MM.1S (cell line): ENCODE data around the gene GP5.

Experiments
- DNase-seq: peaks from one replicate; pipeline ENCODE4 v3.0.0-alpha.2; 2015
- H2AFZ ChIP-seq: fragments of 300-600 bp; sonication (generic); 2 replicates; pipeline ENCODE4 v1.6.0; 2016; ENCODE audit warnings: antibody characterized with exemption, low read length
- H3F3A ChIP-seq: fragments of 300-600 bp; sonication (generic); 2 replicates; pipeline ENCODE4 v1.6.1; 2016; ENCODE audit warnings: mild to moderate bottlenecking, antibody characterized with exemption, low read length, moderate library complexity, mixed read lengths; ENCODE audit not compliant: insufficient read depth
- H3K27ac ChIP-seq: fragments of 300-600 bp; sonication (generic); 2 replicates; pipeline ENCODE4 v1.5.1; 2016; ENCODE audit warnings: mild to moderate bottlenecking, low read length
- H3K27me3 ChIP-seq: fragments of 300-600 bp; sonication (generic); replicated peaks from 2 replicates; pipeline ENCODE4 v1.6.0; 2016; ENCODE audit warnings: low read length; ENCODE audit not compliant: insufficient read depth
- H3K36me3 ChIP-seq: fragments of 300-600 bp; sonication (generic); replicated peaks from 2 replicates; pipeline ENCODE4 v1.6.1; 2016; ENCODE audit warnings: mild to moderate bottlenecking, low read length, mixed read lengths; ENCODE audit not compliant: insufficient read depth
- H3K4me1 ChIP-seq: fragments of 300-600 bp; sonication (generic); 2 replicates; pipeline ENCODE4 v1.6.1; 2016; ENCODE audit warnings: low read length, mixed read lengths
- H3K4me2 ChIP-seq: fragments of 300-600 bp; sonication (generic); 2 replicates; pipeline ENCODE4 v1.6.0; 2016; ENCODE audit warnings: low read depth, low read length
- H3K4me3 ChIP-seq: fragments of 300-600 bp; sonication (generic); 2 replicates; pipeline ENCODE4 v1.5.1; 2016; ENCODE audit warnings: low read length, mixed read lengths
- H3K79me2 ChIP-seq: fragments of 300-600 bp; sonication (generic); 2 replicates; pipeline ENCODE4 v1.6.1; 2016; ENCODE audit warnings: mixed run types, low read length, mixed read lengths
- H3K9ac ChIP-seq: fragments of 300-600 bp; sonication (generic); 2 replicates; pipeline ENCODE4 v1.6.1; 2016; ENCODE audit warnings: low read length, mixed read lengths
- H3K9me2 ChIP-seq: fragments of 300-600 bp; sonication (generic); replicated peaks from 2 replicates; pipeline ENCODE4 v1.6.1; 2016; ENCODE audit warnings: mild to moderate bottlenecking, low read length, mixed read lengths; ENCODE audit not compliant: insufficient read depth
- H3K9me3 ChIP-seq: fragments of 300-600 bp; sonication (generic); replicated peaks from 2 replicates; pipeline ENCODE4 v1.6.1; 2016; ENCODE audit warnings: mild to moderate bottlenecking, low read length, mixed read lengths; ENCODE audit not compliant: insufficient read depth
- H4K20me1 ChIP-seq: fragments of 300-600 bp; sonication (generic); 2 replicates; pipeline ENCODE4 v1.6.1; 2016; ENCODE audit warnings: mild to moderate bottlenecking, low read length, moderate library complexity, mixed read lengths; ENCODE audit not compliant: insufficient read depth
- CTCF ChIP-seq: fragments of 300-600 bp; sonication (generic); IDR thresholded peaks from 2 replicates; pipeline ENCODE4 v1.5.1; 2016; ENCODE audit warnings: antibody characterized with exemption, low read length, mixed read lengths
- EZH2 ChIP-seq: fragments of 300-600 bp; sonication (generic); optimal IDR thresholded peaks from 2 replicates; pipeline ENCODE3; 2017; ENCODE audit warnings: low read depth, mild to moderate bottlenecking, antibody characterized with exemption, low read length, mixed read lengths
- EZH2phosphoT487 ChIP-seq: fragments of 300-600 bp; sonication (generic); IDR thresholded peaks from 2 replicates; pipeline ENCODE4 v1.6.1; 2018; ENCODE audit warnings: antibody characterized with exemption, low read length

The GP5 gene

DNA sequence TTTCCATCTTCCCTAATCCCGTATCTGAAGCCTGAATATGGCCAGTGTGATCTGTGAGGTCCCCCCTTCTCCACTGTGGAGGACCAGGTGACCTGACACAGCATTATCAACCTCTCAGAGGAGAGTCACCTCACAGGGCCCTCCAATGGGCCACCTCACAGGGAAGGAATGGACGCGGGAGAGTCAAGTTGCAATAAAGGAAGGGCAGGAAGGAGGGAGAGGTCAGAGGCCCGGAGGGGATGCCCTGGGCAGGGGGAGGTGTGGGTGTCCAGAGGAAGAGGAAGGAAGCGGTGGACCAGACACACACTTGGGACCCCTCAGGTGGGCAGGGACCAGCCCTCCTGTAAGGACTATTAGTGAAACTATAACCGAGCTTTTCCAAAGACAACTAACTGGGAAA, 14.9 kb downstream of the GP5 start:
- no peak for DNase-seq
- H3K27ac ChIP-seq: no peak overlapping the region
- peaks cover 45% of the 10 kb centered on the region for H3K27me3 ChIP-seq
- H3K79me2 ChIP-seq: no peaks in the 10 kb centered on the region
- no peak overlapping the region for H3K4me2 ChIP-seq
- no peaks in the 10 kb centered on the region for H3F3A ChIP-seq
- no peak overlapping the region for H2AFZ ChIP-seq
- H3K36me3 ChIP-seq: no peaks in the 10 kb centered on the region
- no peak overlapping the region for H3K9ac ChIP-seq
- no peaks in the 10 kb centered on the region for H3K9me3 ChIP-seq
- H3K4me3 ChIP-seq: no peak overlapping the region
- H3K9me2 ChIP-seq: no peaks in the 10 kb centered on the region
- no peaks in the 10 kb centered on the region for H3K4me1 ChIP-seq
- TF ChIP-seq EZH2 (no peak), CTCF (no peak), EZH2phosphoT487 (no peak)
- no peaks in the 10 kb centered on the region for H4K20me1 ChIP-seq

GRCh38 chr3:194383276-194383940, 15.7 kb downstream of the GP5 start:
- Histone ChIP-seq H3K4me1 (no peaks in the 10 kb centered on the region), H3K79me2 (no peaks in the 10 kb centered on the region), H3K9me2 (no peaks in the 10 kb centered on the region), H3K4me2 (no peak overlapping the region), H3F3A (no peaks in the 10 kb centered on the region), H3K4me3 (no peak overlapping the region), H4K20me1 (no peaks in the 10 kb centered on the region), H2AFZ (no peak overlapping the region), H3K27ac (no peak overlapping the region), H3K9me3 (no peaks in the 10 kb centered on the region), H3K36me3 (no peaks in the 10 kb centered on the region), H3K9ac (no peak overlapping the region), H3K27me3 (peaks cover 45% of the 10 kb centered on the region)
- TF ChIP-seq CTCF (no peak), EZH2phosphoT487 (no peak), EZH2 (no peak)
- no peak for DNase-seq

DNA sequence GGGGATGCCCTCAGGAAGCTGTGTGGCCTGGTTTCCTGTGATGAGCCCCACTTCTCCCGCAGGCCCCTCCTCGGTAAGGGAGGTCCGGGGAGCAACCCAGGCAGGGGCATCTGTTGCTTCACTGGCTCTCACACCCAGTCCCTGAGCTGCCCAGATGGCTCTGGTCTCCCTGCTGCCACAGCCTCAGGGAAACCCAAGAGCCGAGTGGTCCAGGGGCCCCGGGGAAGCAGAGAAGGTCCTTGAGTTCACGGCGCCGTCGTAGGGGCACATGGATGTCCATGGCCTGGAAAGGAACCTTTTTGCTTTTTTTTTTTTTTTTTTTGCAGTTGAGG, 16.2 kb downstream of the GP5 start:
- Histone ChIP-seq H3K9me3 (no peaks in the 10 kb centered on the region), H3K27me3 (peaks cover 45% of the 10 kb centered on the region), H2AFZ (no peak overlapping the region), H3K4me3 (no peak overlapping the region), H3K9ac (no peak overlapping the region), H4K20me1 (no peaks in the 10 kb centered on the region), H3K36me3 (no peaks in the 10 kb centered on the region), H3K9me2 (no peaks in the 10 kb centered on the region), H3K4me1 (no peaks in the 10 kb centered on the region), H3K79me2 (no peaks in the 10 kb centered on the region), H3F3A (no peaks in the 10 kb centered on the region), H3K27ac (no peak overlapping the region), H3K4me2 (no peak overlapping the region)
- TF ChIP-seq CTCF (no peak), EZH2 (no peak), EZH2phosphoT487 (no peak)
- DNase-seq: no peak
